CD4-positive, alpha-beta T cell (primary cell): Measurements from ENCODE around the gene GABPB2. TPM values are rescaled to one million over a fixed set of nuclear protein-coding genes. Genes with fewer than 3 reads are reported as not detected.

Experiments
- ATAC-seq: fragments of 200-7000 bp; cut with Tn5 transposase; one replicate; pipeline ENCODE4 v1.10.0; 2022; ENCODE audit warnings: mild to moderate bottlenecking; ENCODE audit not compliant: poor library complexity
- CTCF ChIA-PET: fragments of 350-600 bp; sonication (Branson Sonifier 250); formaldehyde crosslinking; loops from one replicate; lab custom pipeline; 2021; ENCODE audit warnings: antibody characterized with exemption, inconsistent platforms; lab: Charles Lee
- POLR2A ChIA-PET: fragments of 350-600 bp; sonication (Branson Sonifier 250); formaldehyde crosslinking; loops from one replicate; lab custom pipeline; 2021; ENCODE audit warnings: antibody characterized with exemption, inconsistent platforms; lab: Charles Lee
- DNase-seq, 14 experiments: peaks; one replicate each; pipeline ENCODE4 v3.0.0-alpha.2; 2013 to 2020; ENCODE audit warnings: mixed read lengths in 2 of 14
- H3K27ac ChIP-seq, 2 donors: one replicate each; pipeline versions ENCODE4 v1.5.1 to v1.7.0; 2013; ENCODE audit warnings: low read length in 2 of 2, low read depth in 1 of 2, mild to moderate bottlenecking in 1 of 2
- H3K27me3 ChIP-seq, 2 experiments: 1 replicate in 1 of 2; 2 replicates in 1 of 2; pipeline versions ENCODE4 v1.6.1 to v1.7.0; 2013; ENCODE audit warnings: low read length in 2 of 2, control low read depth in 1 of 2, mild to moderate bottlenecking in 1 of 2, moderate library complexity in 1 of 2; ENCODE audit not compliant: insufficient read depth in 2 of 2, control insufficient read depth in 1 of 2
- H3K36me3 ChIP-seq: one replicate; pipeline ENCODE4 v1.6.1; 2013; ENCODE audit warnings: low read length, control low read depth; ENCODE audit not compliant: insufficient read depth
- H3K4me1 ChIP-seq: one replicate; pipeline ENCODE4 v1.6.1; 2013; ENCODE audit warnings: low read length, control low read depth; ENCODE audit not compliant: insufficient read depth
- H3K4me3 ChIP-seq: one replicate; pipeline ENCODE4 v1.5.1; 2013; ENCODE audit warnings: mild to moderate bottlenecking, low read length, moderate library complexity
- H3K9me3 ChIP-seq, 2 experiments: 1 replicate in 1 of 2; 2 replicates in 1 of 2; pipeline versions ENCODE4 v1.6.1 to v1.7.0; 2013; ENCODE audit warnings: low read length in 2 of 2, mild to moderate bottlenecking in 2 of 2, control low read depth in 1 of 2, moderate library complexity in 1 of 2; ENCODE audit not compliant: control insufficient read depth in 1 of 2, insufficient read depth in 1 of 2
- H3K27ac Mint-ChIP-seq: one replicate; pipeline ENCODE4 v1.8.0; 2020; ENCODE audit warnings: mixed read lengths
- H3K27me3 Mint-ChIP-seq: one replicate; pipeline ENCODE4 v1.8.0; 2021; ENCODE audit warnings: mixed read lengths
- H3K36me3 Mint-ChIP-seq: one replicate; pipeline ENCODE4 v1.8.0; 2021; ENCODE audit warnings: low read depth, mixed read lengths
- H3K4me1 Mint-ChIP-seq: one replicate; pipeline ENCODE4 v1.8.0; 2021; ENCODE audit warnings: low read depth, mixed read lengths
- H3K4me3 Mint-ChIP-seq: one replicate; pipeline ENCODE4 v1.8.0; 2020; ENCODE audit warnings: mild to moderate bottlenecking, mixed read lengths
- H3K9me3 Mint-ChIP-seq: one replicate; pipeline ENCODE4 v1.8.0; 2020; ENCODE audit warnings: mixed read lengths
- CTCF ChIP-seq: fragments of 200-600 bp; IDR thresholded peaks from one replicate; pipeline ENCODE4 v1.8.0; 2022; ENCODE audit warnings: antibody characterized with exemption, mild to moderate bottlenecking
- intact Hi-C, 2 experiments: fragments of 100-400 bp; cut with DNase I in 1 of 2; cut with micrococcal nuclease in 1 of 2; formaldehyde crosslinking; loops; one replicate each; pipeline versions ENCODE4 v1.15.1 to v1.9.0; 2023 to 2025; cut with DNase I, micrococcal nuclease
- total RNA-seq, 174 experiments: library from RNA in 2 of 174; stranded (reverse) in 2 of 174; gene quantifications; one replicate each; pipeline ENCODE4 v1.2.3 and lab custom pipeline; 2021 to 2026

GABPB2 gene
- total RNA-seq, 2 experiments from 2014 or later = 23.7 to 25.5 TPM

GRCh38 chr1:151144474-151145303 lies 74.1 kb downstream of the GABPB2 start:
- Mint-ChIP-seq H3K9me3 (no peaks in the 10 kb centered on the region), H3K27ac (no peak overlapping the region), H3K27me3 (no peaks in the 10 kb centered on the region), H3K36me3 (peaks cover 5% of the 10 kb centered on the region), H3K4me3 (peak overlapping the region; percentile 40), H3K4me1 (peaks cover 18% of the 10 kb centered on the region)
- no peaks in the 10 kb centered on the region for H3K27me3 ChIP-seq
- H3K4me3 ChIP-seq = no peak overlapping the region
- CTCF ChIA-PET = interaction anchor here (1.1 kb wide), 1 partner anchor 11 kb away, joined by 3 read pairs; no protein-coding TSS in a partner anchor
- TF ChIP-seq CTCF = no peak
- peaks cover 26% of the 10 kb centered on the region for H3K4me1 ChIP-seq
- ATAC-seq (no peak), DNase-seq (no peak)
- H3K36me3 ChIP-seq = no peaks in the 10 kb centered on the region
- intact Hi-C loops = no loop called here
- no peak overlapping the region for H3K27ac ChIP-seq
- no peaks in the 10 kb centered on the region for H3K9me3 ChIP-seq
- POLR2A ChIA-PET = interaction anchor here (0.8 to 5.4 kb wide), 3 partner anchors 13 to 45 kb away, joined by 3 to 26 read pairs (median 6); partner anchors contain the start of genes TNFAIP8L2 and VPS72

GRCh38 chr1:151145304-151146071 lies 74.9 kb downstream of the GABPB2 start:
- Mint-ChIP-seq H3K4me1 (peaks cover 18% of the 10 kb centered on the region), H3K9me3 (no peaks in the 10 kb centered on the region), H3K4me3 (peak overlapping the region; percentile 98), H3K36me3 (peaks cover 5% of the 10 kb centered on the region), H3K27ac (no peak overlapping the region), H3K27me3 (no peaks in the 10 kb centered on the region)
- ChIA-PET CTCF (no interaction called here), POLR2A (interaction anchor here (0.8 to 5.4 kb wide), 2 partner anchors 12 to 44 kb away, joined by 3 to 26 read pairs; partner anchors contain the start of genes TNFAIP8L2 and VPS72)
- H3K36me3 ChIP-seq = no peaks in the 10 kb centered on the region
- no peak overlapping the region for H3K27ac ChIP-seq
- ATAC-seq (peak; percentile 15), DNase-seq (peak in 3 of 14 experiments; percentile 45 to 55 (median 51))
- no peak for TF ChIP-seq CTCF
- no peaks in the 10 kb centered on the region for H3K27me3 ChIP-seq
- no peaks in the 10 kb centered on the region for H3K9me3 ChIP-seq
- intact Hi-C loops = no loop called here
- H3K4me1 ChIP-seq = peaks cover 26% of the 10 kb centered on the region
- peak overlapping the region; percentile 81 for H3K4me3 ChIP-seq

GRCh38 chr1:151146072-151146411 lies 75.5 kb downstream of the GABPB2 start:
- Mint-ChIP-seq H3K27ac (no peak overlapping the region), H3K4me3 (peak overlapping the region; percentile 98), H3K4me1 (peaks cover 18% of the 10 kb centered on the region), H3K27me3 (no peaks in the 10 kb centered on the region), H3K36me3 (peaks cover 5% of the 10 kb centered on the region), H3K9me3 (no peaks in the 10 kb centered on the region)
- no peaks in the 10 kb centered on the region for H3K36me3 ChIP-seq
- H3K27me3 ChIP-seq = no peaks in the 10 kb centered on the region
- no peak for DNase-seq
- POLR2A ChIA-PET = interaction anchor here (5.4 kb wide), 1 partner anchor 11 kb away, joined by 26 read pairs; the partner anchor contains the start of gene TNFAIP8L2
- no peak for TF ChIP-seq CTCF
- intact Hi-C loops = no loop called here
- peak overlapping the region; percentile 81 for H3K4me3 ChIP-seq
- no peaks in the 10 kb centered on the region for H3K9me3 ChIP-seq
- no peak for ATAC-seq
- CTCF ChIA-PET = no interaction called here
- peaks cover 26% of the 10 kb centered on the region for H3K4me1 ChIP-seq
- H3K27ac ChIP-seq = no peak overlapping the region
